Neuronal stem cell (in vitro differentiated cells): Measurements from ENCODE around the gene DDX56.

Experiments used
- DNase-seq: peaks from one replicate; pipeline ENCODE4 v3.0.0-alpha.2; 2013; ENCODE audit warnings: low spot score
- H2AFZ ChIP-seq: one replicate; pipeline ENCODE4 v1.6.1; 2013; ENCODE audit warnings: mild to moderate bottlenecking, low read length, inconsistent platforms
- H2AK5ac ChIP-seq: 2 replicates; pipeline ENCODE4 v1.6.1; 2013; ENCODE audit warnings: low read depth, mild to moderate bottlenecking, inconsistent platforms, low read length, moderate library complexity, mixed read lengths
- H2BK120ac ChIP-seq: 2 replicates; pipeline ENCODE4 v1.6.1; 2013; ENCODE audit warnings: low read depth, mild to moderate bottlenecking, inconsistent platforms, low read length, moderate library complexity, mixed read lengths
- H2BK12ac ChIP-seq: one replicate; pipeline ENCODE4 v1.6.1; 2013; ENCODE audit warnings: low read length, inconsistent platforms
- H2BK15ac ChIP-seq: 2 replicates; pipeline ENCODE4 v1.6.1; 2013; ENCODE audit warnings: mild to moderate bottlenecking, low read length, inconsistent platforms, mixed read lengths
- H2BK5ac ChIP-seq: one replicate; pipeline ENCODE4 v1.6.1; 2013; ENCODE audit warnings: inconsistent platforms, mild to moderate bottlenecking, low read length, moderate library complexity
- H3K14ac ChIP-seq: one replicate; pipeline ENCODE4 v1.6.1; 2013; ENCODE audit warnings: low read length, inconsistent platforms
- H3K18ac ChIP-seq: 2 replicates; pipeline ENCODE4 v1.6.1; 2013; ENCODE audit warnings: low read length, inconsistent platforms
- H3K23ac ChIP-seq: 2 replicates; pipeline ENCODE4 v1.6.1; 2013; ENCODE audit warnings: low read depth, mild to moderate bottlenecking, mixed read lengths, low read length, inconsistent platforms; ENCODE audit not compliant: poor library complexity
- H3K27ac ChIP-seq: replicated peaks from 3 replicates; pipeline ENCODE4 v1.5.1; 2013; ENCODE audit warnings: low read length, inconsistent platforms
- H3K27me3 ChIP-seq, 3 experiments: 2 replicates each; pipeline ENCODE4 v1.6.1; 2013; ENCODE audit warnings: low read length in 3 of 3, mild to moderate bottlenecking in 2 of 3, inconsistent platforms in 1 of 3, low read depth in 1 of 3, mixed read lengths in 1 of 3, moderate library complexity in 1 of 3; ENCODE audit not compliant: control insufficient read depth in 3 of 3, insufficient read depth in 3 of 3
- H3K36me3 ChIP-seq, 2 donors: replicated peaks in 1 of 2; 2 replicates each; pipeline ENCODE4 v1.6.1; 2013; ENCODE audit warnings: low read length in 2 of 2; ENCODE audit not compliant: control insufficient read depth in 2 of 2, insufficient read depth in 2 of 2
- H3K4ac ChIP-seq: 2 replicates; pipeline ENCODE4 v1.6.1; 2013; ENCODE audit warnings: inconsistent platforms, mild to moderate bottlenecking, low read length, moderate library complexity
- H3K4me1 ChIP-seq, 2 donors: 1 replicate in 1 of 2; 2 replicates in 1 of 2; pipeline ENCODE4 v1.6.1; 2013; ENCODE audit warnings: low read length in 2 of 2, low read depth in 1 of 2; ENCODE audit not compliant: control insufficient read depth in 2 of 2, insufficient read depth in 1 of 2
- H3K4me2 ChIP-seq: one replicate; pipeline ENCODE4 v1.6.1; 2013; ENCODE audit warnings: mild to moderate bottlenecking, low read length, inconsistent platforms; ENCODE audit not compliant: insufficient read depth, poor library complexity, severe bottlenecking
- H3K4me3 ChIP-seq, 2 donors: 2 replicates each; pipeline ENCODE4 v1.5.1; 2013; ENCODE audit warnings: low read length in 2 of 2, mild to moderate bottlenecking in 2 of 2, inconsistent platforms in 1 of 2, moderate library complexity in 1 of 2
- H3K79me1 ChIP-seq: one replicate; pipeline ENCODE4 v1.6.1; 2013; ENCODE audit warnings: low read depth, mild to moderate bottlenecking, inconsistent platforms, low read length, moderate library complexity
- H3K9ac ChIP-seq: one replicate; pipeline ENCODE4 v1.6.1; 2013; ENCODE audit warnings: mild to moderate bottlenecking, low read depth, low read length, inconsistent platforms; ENCODE audit not compliant: poor library complexity
- H3K9me3 ChIP-seq, 2 donors: replicated peaks in 1 of 2; 2 replicates each; pipeline versions ENCODE3 to v1.6.1; 2013; ENCODE audit warnings: low read length in 2 of 2, mild to moderate bottlenecking in 2 of 2, inconsistent platforms in 1 of 2, low read depth in 1 of 2, mixed read lengths in 1 of 2, moderate library complexity in 1 of 2; ENCODE audit not compliant: control insufficient read depth in 2 of 2, insufficient read depth in 1 of 2
- H4K8ac ChIP-seq: one replicate; pipeline ENCODE4 v1.6.1; 2013; ENCODE audit warnings: low read depth, mild to moderate bottlenecking, inconsistent platforms, low read length, moderate library complexity
- H4K91ac ChIP-seq: one replicate; pipeline ENCODE4 v1.6.1; 2013; ENCODE audit warnings: low read length, low read depth, mild to moderate bottlenecking, inconsistent platforms; ENCODE audit not compliant: poor library complexity
- WGBS, 2 donors: extraction: QIAGEN DNeasy Blood & Tissue Kit; methylation state at CpG; one replicate each; pipeline ENCODE4 v1.1.7; 2013; ENCODE audit warnings: missing lambda C conversion rate in 2 of 2, mixed read lengths in 1 of 2; ENCODE audit not compliant: insufficient read length in 2 of 2, insufficient replicate concordance in 1 of 2; ENCODE audit errors: extremely low coverage in 2 of 2; 5-methylcytosine and 5-hydroxymethylcytosine counted together

The DDX56 gene

GRCh38 chr7:44583146-44583865 lies 9.6 kb upstream of the DDX56 start:
- Histone ChIP-seq H2AFZ (peak overlapping the region; percentile 99), H2BK12ac (no peak overlapping the region), H3K18ac (no peak overlapping the region), H2BK5ac (no peak overlapping the region), H2BK15ac (no peak overlapping the region), H3K4me1 (peaks cover 0 to 8% of the 10 kb centered on the region in 2 donors), H3K27me3 (no peaks in the 10 kb centered on the region), H3K9me3 (no peaks in the 10 kb centered on the region), H3K23ac (no peak overlapping the region), H2BK120ac (no peak overlapping the region), H3K79me1 (peaks cover 8% of the 10 kb centered on the region), H3K4ac (no peak overlapping the region), H2AK5ac (no peak overlapping the region), H4K91ac (no peak overlapping the region), H3K36me3 (peaks cover 13 to 29% of the 10 kb centered on the region in 2 donors), H3K4me3 (peak overlapping the region in 1 of 2 donors; percentile 93), H3K27ac (no peak overlapping the region), H3K14ac (no peak overlapping the region), H4K8ac (no peak overlapping the region), H3K9ac (no peak overlapping the region), H3K4me2 (peak overlapping the region; percentile 69)
- WGBS, 2 donors, result no CpG with 5 or more reads among the region's 13 CpGs
- DNase-seq, result no peak

DNA sequence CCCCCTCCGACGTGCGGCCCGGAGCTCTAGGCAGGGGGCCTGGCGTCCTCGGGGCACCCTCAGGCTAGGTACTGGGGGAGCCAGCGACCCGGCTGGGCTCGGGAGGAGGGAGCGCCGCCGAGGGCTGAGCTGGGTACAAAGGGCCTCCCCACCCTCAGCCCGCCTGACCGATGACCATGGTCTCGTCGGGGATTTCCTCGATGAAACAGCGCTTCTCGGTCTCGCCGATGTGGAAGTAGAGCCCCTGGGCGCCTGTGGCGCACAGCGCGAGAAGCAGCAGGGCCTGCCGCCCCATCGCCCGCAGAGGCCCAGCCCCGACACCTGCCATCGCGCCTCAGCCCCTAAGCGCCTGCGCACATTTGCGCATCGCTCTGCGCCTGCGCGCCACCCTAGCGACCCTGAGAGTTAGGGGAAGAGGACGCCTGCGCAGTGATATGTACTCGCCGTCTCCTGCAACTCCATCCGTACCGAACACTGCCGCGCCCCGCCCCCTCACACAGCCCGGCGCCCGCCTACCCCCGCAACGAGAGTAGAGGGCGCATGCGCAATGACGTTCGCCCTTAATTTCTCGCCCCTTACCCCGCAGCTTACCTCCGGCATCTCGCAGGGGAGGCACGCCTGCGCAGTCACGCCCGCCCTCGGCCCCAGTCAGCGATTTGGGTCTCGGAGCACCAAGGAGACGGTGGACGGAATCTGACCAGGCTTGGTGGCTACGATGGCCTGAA lies 8.3 kb upstream of the DDX56 start, which contains the start of gene TMED4:
Gene TMED4, minus strand, starts transcription at position 353 of the 725 bp plus-strand sequence. Its CDS starts 25 bp downstream, at position 328.
- peak within 1 kb of the TSS; percentile 98 for H3K18ac ChIP-seq
- H4K91ac ChIP-seq, result no peak within 1 kb of the TSS
- peaks cover 8% of the 10 kb centered on the region for H3K79me1 ChIP-seq
- peak within 1 kb of the TSS; percentile 97 for H3K9ac ChIP-seq
- peaks cover 0 to 8% of the 10 kb centered on the region in 2 donors for H3K4me1 ChIP-seq
- H3K14ac ChIP-seq, result peak within 1 kb of the TSS; percentile 94
- H2AFZ ChIP-seq, result peak within 1 kb of the TSS; percentile 99
- H2BK5ac ChIP-seq, result peak within 1 kb of the TSS; percentile 19
- peak within 1 kb of the TSS; percentile 88 for H3K4me2 ChIP-seq
- no peaks in the 10 kb centered on the region for H3K9me3 ChIP-seq
- peak within 1 kb of the TSS; percentile 98 for H4K8ac ChIP-seq
- peak within 1 kb of the TSS; percentile 71 for H2BK15ac ChIP-seq
- H3K36me3 ChIP-seq, result peaks cover 18 to 37% of the 10 kb centered on the region in 2 donors
- peak; percentile 99 for DNase-seq
- peak within 1 kb of the TSS; percentile 76 for H3K4ac ChIP-seq
- no peak within 1 kb of the TSS for H2BK12ac ChIP-seq
- H3K27ac ChIP-seq, result peak within 1 kb of the TSS; percentile 88
- H2BK120ac ChIP-seq, result no peak within 1 kb of the TSS
- no CpG with 5 or more reads among the region's 71 CpGs for WGBS, 2 donors
- peak within 1 kb of the TSS; percentile 99 for H3K23ac ChIP-seq
- peak within 1 kb of the TSS; percentile 64 for H2AK5ac ChIP-seq
- peak within 1 kb of the TSS; percentile 93 to 97 for H3K4me3 ChIP-seq
- H3K27me3 ChIP-seq, result no peaks in the 10 kb centered on the region

DNA sequence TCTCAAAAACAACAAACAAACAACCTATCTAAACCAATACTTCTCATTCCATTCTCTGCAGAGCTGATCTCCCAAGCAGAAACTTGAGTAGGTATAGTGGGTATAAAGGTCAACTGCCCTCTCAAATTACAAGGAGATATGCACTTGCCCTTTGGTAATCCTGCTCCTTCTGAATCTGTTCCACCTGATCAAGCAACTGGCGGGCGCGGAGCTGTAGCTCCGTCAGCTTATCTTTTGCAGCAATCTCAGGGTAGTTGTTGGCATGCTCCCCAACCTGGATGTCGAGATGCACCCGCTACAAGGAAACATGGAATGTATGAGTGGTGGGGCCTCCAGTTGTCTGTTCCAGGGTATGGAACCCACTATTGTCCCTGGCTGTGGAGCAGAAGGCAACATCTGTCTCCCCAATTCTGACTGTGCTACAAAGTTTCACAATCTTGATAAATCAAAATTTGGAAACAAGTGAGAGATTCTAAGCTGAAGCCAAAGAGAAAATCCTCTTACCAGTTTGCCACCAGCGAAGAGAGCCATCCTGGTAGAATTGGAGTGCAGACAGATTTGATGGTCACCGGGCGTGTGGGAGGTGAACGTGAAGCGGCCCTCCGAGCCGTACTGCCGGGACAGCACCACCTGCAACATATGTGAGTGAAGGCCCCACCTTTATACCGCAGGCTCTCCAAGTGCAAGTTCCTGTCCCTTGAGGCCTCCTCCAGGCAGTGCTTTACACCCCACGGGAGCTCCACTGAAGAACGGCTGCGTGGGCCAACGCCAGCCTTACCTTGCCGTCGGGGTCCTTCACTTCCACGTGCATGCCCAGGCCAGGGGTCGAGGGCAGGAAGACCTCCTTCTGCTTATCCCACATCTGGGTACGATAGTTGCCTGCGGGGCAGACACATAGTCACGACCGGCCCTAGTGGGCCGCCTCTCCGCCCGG lies 7.5 kb upstream of the DDX56 start:
- DNase-seq, result no peak
- H3K27ac ChIP-seq, result no peak overlapping the region

More for the DNA sequence above, 7.5 kb upstream of the DDX56 start:
- Histone ChIP-seq H2AFZ (peak overlapping the region; percentile 90), H3K18ac (peak overlapping the region; percentile 98), H2AK5ac (peak overlapping the region; percentile 64), H3K4ac (peak overlapping the region; percentile 76), H3K4me3 (peak overlapping the region; percentile 93 to 97), H3K79me1 (peaks cover 8% of the 10 kb centered on the region), H2BK5ac (peak overlapping the region; percentile 19), H3K36me3 (peaks cover 18 to 44% of the 10 kb centered on the region in 2 donors), H3K14ac (peak overlapping the region; percentile 94), H3K4me2 (peak overlapping the region; percentile 88), H2BK15ac (peak overlapping the region; percentile 71), H3K23ac (peak overlapping the region; percentile 99), H2BK120ac (no peak overlapping the region), H4K91ac (no peak overlapping the region), H3K4me1 (peaks cover 0 to 8% of the 10 kb centered on the region in 2 donors), H3K9ac (peak overlapping the region; percentile 97), H3K27me3 (no peaks in the 10 kb centered on the region), H2BK12ac (no peak overlapping the region), H3K9me3 (no peaks in the 10 kb centered on the region), H4K8ac (no peak overlapping the region)
- no CpG with 5 or more reads among the region's 30 CpGs for WGBS, 2 donors
